Measurements from ENCODE around the gene COX20. TPM values are rescaled to one million over a fixed set of nuclear protein-coding genes. Genes with fewer than 3 reads are reported as not detected.

The COX20 gene
- polyA plus RNA-seq, 1 donor from 2014 or later, result 169 TPM

GRCh38 chr1:244863491-244864252 lies 28.2 kb downstream of the COX20 start:
- H4K20me1 ChIP-seq (ENCODE audit: insufficient read depth), result peaks cover 34% of the 10 kb centered on the region
- H3K27me3 ChIP-seq (ENCODE audit: insufficient read depth, low read depth, low read length), result no peaks in the 10 kb centered on the region
- H2AFZ ChIP-seq (ENCODE audit: low read depth, low read length), result peak overlapping the region; percentile 70
- H3K4me3 ChIP-seq (ENCODE audit: low read length), result peak overlapping the region; percentile 97
- H3K79me2 ChIP-seq (replicated peaks; ENCODE audit: insufficient read depth, low read length), result peaks cover 50% of the 10 kb centered on the region
- H3F3A ChIP-seq (ENCODE audit: insufficient read depth, low read length, poor library complexity, severe bottlenecking), result peaks cover 10% of the 10 kb centered on the region
- no peaks in the 10 kb centered on the region for H3K9me3 ChIP-seq (ENCODE audit: low read length)
- H3K27ac ChIP-seq (ENCODE audit: low read length), result peak overlapping the region; percentile 100
- no peak overlapping the region for H3K4me2 ChIP-seq (ENCODE audit: low read length)
- H3K36me3 ChIP-seq (ENCODE audit: insufficient read depth, low read length), result peaks cover 2% of the 10 kb centered on the region
- no peaks in the 10 kb centered on the region for H3K9me2 ChIP-seq (ENCODE audit: insufficient read depth, low read length)
- H3K9ac ChIP-seq (ENCODE audit: low read length), result peak overlapping the region; percentile 100
- TF ChIP-seq EZH2 (IDR thresholded peaks at IDR 0.05; ENCODE audit: borderline replicate concordance, insufficient read depth, low read length, poor library complexity, severe bottlenecking) (no peak), SMC3 (conservative IDR thresholded peaks at IDR 0.05; ENCODE audit: poor library complexity) (no peak), POLR2AphosphoS5 (IDR thresholded peaks at IDR 0.05) (no peak), EP300 (conservative IDR thresholded peaks at IDR 0.05; ENCODE audit: poor library complexity, severe bottlenecking) (no peak), TAF1 (IDR thresholded peaks at IDR 0.05; ENCODE audit: low read depth) (no peak), RAD21 (conservative IDR thresholded peaks at IDR 0.05) (no peak), CTCF (IDR thresholded peaks at IDR 0.05; ENCODE audit: poor library complexity, severe bottlenecking) (no peak), REST (IDR thresholded peaks at IDR 0.05; ENCODE audit: borderline replicate concordance) (no peak)

- Histone ChIP-seq H3K4me3 (ENCODE audit: low read length) (peak within 1 kb of the TSS; percentile 97), H3K27ac (ENCODE audit: low read length) (peak within 1 kb of the TSS; percentile 100), H4K20me1 (ENCODE audit: insufficient read depth) (peaks cover 29% of the 10 kb centered on the region), H3K9ac (ENCODE audit: low read length) (peak within 1 kb of the TSS; percentile 100), H3K36me3 (ENCODE audit: insufficient read depth, low read length) (no peaks in the 10 kb centered on the region), H3K9me3 (ENCODE audit: low read length) (no peaks in the 10 kb centered on the region), H3K9me2 (ENCODE audit: insufficient read depth, low read length) (no peaks in the 10 kb centered on the region), H2AFZ (ENCODE audit: low read depth, low read length) (peak within 1 kb of the TSS; percentile 70), H3K27me3 (ENCODE audit: insufficient read depth, low read depth, low read length) (no peaks in the 10 kb centered on the region), H3K4me2 (ENCODE audit: low read length) (peak within 1 kb of the TSS; percentile 97), H3K79me2 (replicated peaks; ENCODE audit: insufficient read depth, low read length) (peaks cover 42% of the 10 kb centered on the region), H3F3A (ENCODE audit: insufficient read depth, low read length, poor library complexity, severe bottlenecking) (peaks cover 10% of the 10 kb centered on the region)
- TF ChIP-seq EP300 (conservative IDR thresholded peaks at IDR 0.05; ENCODE audit: poor library complexity, severe bottlenecking) (peak; percentile 71), EZH2 (IDR thresholded peaks at IDR 0.05; ENCODE audit: borderline replicate concordance, insufficient read depth, low read length, poor library complexity, severe bottlenecking) (no peak), SMC3 (conservative IDR thresholded peaks at IDR 0.05; ENCODE audit: poor library complexity) (peak; percentile 46), POLR2AphosphoS5 (IDR thresholded peaks at IDR 0.05) (peak; percentile 99), CTCF (IDR thresholded peaks at IDR 0.05; ENCODE audit: poor library complexity, severe bottlenecking) (peak; percentile 59), MXI1 (conservative IDR thresholded peaks at IDR 0.05; ENCODE audit: poor library complexity, severe bottlenecking) (peak; percentile 66), REST (IDR thresholded peaks at IDR 0.05; ENCODE audit: borderline replicate concordance) (peak; percentile 93), RAD21 (conservative IDR thresholded peaks at IDR 0.05) (peak; percentile 42), TAF1 (IDR thresholded peaks at IDR 0.05; ENCODE audit: low read depth) (peak; percentile 98)
These were observed 29.0 kb downstream of the COX20 start, which contains the start of gene HNRNPU for GRCh38 chr1:244864253-244865027. Gene HNRNPU (minus strand): TSS chr1:244864543. CDS start chr1:244864307, 236 bp downstream.
